HG03457 (cell line): Measurements from ENCODE around the gene ABHD10.

ENCODE experiments used
- ATAC-seq: cut with Tn5 transposase; IDR thresholded peaks from one replicate; pipeline ENCODE4 v1.9.1; 2021; ENCODE audit warnings: moderate number of reproducible peaks; ENCODE audit not compliant: unreplicated experiment

Gene ABHD10

DNA sequence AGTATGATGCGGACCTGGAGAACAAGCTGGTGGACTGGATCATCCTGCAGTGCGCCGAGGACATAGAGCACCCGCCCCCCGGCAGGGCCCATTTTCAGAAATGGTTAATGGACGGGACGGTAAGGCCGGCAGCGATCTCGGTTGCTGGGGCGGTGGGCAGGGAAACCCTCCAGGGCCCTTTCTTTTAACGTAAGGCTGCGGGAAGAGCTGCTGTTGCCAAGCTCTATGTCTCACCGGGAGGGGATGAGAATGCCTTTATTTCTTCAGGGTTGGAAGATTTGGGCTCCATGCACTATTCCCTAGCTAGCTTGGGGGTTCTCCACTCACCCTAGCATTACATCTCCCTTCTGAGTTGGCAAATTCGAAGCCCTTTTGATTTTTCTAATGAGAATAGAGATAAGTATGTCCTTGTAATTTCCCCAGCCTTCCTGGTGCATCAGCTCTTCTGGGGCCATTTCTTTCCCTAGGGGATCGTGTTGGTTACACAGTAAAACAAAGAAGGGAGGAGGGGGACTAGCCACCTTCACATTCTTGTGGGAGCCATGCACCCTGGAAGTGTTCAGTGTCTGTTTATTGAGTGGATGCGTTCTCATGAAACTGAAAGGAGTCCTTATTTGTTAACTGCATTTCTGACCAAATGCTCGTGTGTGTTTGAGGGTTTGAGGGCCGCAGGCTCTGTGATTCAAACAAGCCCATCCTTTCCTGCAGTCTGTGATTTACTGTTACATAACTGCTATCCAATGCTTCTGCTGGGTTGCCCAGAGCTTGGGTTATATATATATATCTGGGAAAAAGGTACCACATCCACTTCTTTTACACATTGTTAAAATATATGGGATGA is 20.9 kb downstream of the ABHD10 start:
- ATAC-seq: no peak

GRCh38 chr3:112000367-112000771 is 21.5 kb downstream of the ABHD10 start:
- ATAC-seq: no peak

DNA sequence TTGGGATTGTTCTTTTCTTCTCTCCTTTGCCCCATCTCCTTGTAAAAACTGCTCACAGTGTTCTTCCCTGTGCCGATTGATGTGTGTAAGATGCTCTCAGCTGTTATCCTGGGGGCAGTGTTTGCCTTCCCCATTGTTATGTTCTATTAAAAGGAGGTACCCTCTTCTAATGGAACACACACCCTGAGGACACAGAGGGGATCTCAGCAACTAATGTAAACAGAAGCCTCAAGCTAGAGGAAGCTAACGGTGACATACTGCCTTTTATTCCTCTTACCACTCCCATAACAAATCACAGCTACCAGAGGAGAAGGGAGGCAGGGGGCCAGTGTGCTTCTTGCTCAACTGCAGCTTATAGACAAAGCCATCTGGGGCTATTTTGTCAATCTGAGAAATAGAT is 22.1 kb downstream of the ABHD10 start:
- no peak for ATAC-seq

DNA sequence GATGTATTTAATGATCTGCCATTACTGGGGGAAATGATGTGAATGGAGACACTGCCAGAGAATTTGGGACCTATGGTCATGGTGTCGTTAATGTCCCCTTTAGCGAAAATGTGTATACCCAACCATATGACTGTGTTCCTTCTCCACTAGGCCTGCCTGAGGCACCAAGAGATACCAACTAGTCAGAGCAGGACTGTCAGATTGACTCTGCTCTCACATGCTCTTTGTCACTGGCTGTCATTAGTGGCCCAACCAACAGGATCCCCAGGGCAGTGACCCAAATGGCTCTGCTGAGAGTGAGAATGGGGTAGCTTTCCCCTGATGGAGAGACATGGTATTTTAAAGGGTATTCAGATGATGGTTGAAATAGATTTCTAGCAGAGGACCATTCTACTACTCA is 22.7 kb downstream of the ABHD10 start:
- no peak for ATAC-seq

DNA sequence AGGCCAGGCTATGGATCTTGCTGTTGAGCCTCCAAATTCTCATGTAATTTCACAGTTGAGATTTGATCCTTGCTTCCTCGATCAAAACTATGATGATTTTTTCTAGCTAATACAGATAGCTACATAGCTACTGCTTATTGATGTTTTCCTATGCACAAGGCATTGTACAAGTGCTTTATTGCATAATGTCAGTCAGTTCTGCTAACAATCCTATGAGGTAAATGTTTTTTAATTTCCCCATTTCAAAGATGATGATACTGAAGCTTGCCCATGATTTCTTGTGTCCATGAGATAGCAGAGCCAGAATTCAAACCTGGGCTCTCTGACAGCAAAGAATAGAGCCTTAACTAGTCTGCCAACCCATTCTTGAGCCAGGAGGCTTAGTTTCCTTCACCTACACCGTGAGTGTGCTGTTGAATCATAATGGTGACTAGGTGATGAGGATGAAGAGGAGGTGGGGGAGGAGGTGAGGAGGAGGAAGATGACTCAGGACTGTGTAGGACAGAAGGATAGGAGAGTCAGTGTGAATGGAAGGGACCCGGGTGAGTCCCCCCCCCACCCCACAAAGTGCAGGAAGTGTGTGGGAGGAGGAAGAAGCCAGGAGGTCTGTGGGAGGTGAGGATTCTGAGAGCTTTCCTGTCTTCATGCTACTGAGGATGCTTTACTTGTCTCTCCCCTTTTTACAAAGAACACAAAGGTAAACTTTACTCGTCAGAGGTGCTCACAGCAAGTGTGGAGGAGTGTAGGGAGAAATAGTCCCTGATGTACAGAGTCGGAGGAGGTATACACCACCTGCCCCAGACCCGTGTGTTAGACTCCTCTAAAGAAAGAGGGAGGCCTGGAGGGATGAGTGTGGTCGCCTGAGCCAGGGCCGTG is 23.5 kb downstream of the ABHD10 start:
- ATAC-seq: no peak

DNA sequence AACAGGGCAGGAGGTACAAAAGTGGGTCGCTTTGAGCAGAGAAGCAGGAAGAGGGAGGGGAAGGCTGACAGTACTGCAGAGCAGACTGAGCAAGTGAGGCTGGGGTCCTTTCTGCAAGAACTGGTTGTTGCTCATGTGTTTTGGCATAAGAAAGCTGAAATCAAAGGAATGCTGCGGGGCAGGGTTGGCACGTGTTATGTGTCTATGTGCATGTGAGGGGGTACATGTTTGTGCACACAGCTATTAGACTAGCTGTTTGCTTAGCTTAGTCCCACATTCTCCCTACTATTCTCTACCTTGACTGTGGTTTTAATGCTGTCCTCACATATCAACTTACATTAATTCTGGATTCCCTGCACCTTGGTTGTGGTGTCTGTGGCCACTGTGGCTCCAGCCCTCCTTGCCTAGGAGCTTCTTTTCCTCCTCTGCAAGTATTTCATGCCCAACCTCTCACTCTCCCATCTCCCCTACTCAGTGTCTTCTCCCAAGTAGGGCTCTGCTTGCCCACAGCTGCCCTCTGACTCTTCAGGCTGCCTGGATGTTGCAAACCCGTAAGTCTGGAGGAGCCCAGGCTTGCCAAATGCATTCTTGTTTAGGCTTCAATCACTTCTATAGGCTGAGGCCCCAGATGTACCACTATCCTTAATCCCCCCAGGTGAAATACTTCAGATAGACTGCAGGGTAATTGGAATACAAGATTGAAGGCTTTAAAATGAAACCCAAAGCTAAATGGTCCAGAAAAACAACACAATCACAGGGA is 24.7 kb downstream of the ABHD10 start:
- ATAC-seq: no peak

GRCh38 chr3:112004187-112004586 is 25.4 kb downstream of the ABHD10 start:
- ATAC-seq: no peak

DNA sequence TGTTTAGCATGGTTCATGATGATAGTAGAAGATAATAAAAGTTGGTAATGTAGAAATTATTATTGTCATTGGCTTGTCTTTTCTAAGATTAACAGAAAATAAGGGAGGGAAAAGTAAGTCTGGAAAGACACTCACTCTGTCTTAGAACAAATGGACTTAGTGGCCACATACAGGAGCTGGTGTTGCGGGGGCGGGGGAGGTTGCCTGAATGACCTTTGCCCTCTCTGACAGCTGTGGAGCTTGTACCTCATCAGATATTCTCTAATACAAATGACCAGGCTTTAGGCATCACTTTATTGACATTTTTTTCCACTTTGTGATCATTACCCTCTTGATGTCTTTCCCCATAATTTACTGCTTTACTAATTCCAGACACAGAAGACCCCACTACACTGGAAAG is 25.8 kb downstream of the ABHD10 start:
- ATAC-seq: no peak

GRCh38 chr3:112005091-112005672 is 26.4 kb downstream of the ABHD10 start:
- ATAC-seq: no peak

DNA sequence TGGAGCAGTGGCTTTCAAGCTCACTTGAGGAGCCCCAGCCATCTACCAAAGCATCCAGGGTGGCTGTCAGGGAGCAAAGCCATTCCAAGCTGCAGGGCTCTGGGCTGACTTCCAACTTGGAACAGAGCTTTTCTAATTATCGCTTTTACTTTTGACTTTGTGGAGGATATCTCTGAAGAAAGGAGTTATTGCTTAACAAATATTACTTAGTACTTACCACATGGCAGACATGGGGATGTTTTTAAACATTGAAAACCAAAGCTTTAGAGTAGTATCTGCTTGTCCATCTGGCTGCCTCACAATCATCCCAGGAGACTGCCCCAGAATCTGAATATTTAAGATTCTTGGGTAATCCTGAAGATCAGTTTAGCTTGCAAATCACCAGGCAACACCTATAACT is 28.8 kb downstream of the ABHD10 start:
- no peak for ATAC-seq

GRCh38 chr3:112009670-112010069 is 30.8 kb downstream of the ABHD10 start:
- ATAC-seq: no peak

DNA sequence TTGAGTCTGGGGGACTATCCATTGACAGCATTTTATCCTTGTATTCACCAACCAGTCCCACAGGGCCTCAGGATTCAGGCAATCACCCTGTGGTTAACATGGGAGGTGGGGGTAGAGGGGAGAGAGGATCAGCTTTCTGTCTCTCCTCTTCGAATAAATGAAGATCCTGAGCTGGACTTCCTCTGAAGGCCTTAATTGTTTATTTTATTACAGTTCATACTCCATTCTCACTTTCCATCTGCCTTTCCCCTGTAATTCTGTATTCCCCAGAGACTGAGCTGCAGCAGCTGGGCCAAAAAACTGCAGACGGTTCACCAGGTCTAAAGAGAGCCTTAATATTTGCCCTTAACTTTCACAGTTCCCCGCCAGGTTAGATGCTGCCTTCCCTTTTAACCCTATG is 31.8 kb downstream of the ABHD10 start:
- ATAC-seq: no peak

GRCh38 chr3:112011376-112011940 is 32.6 kb downstream of the ABHD10 start:
- no peak for ATAC-seq

- ATAC-seq: no peak
These were observed 33.6 kb downstream of the ABHD10 start for GRCh38 chr3:112012205-112012992.

DNA sequence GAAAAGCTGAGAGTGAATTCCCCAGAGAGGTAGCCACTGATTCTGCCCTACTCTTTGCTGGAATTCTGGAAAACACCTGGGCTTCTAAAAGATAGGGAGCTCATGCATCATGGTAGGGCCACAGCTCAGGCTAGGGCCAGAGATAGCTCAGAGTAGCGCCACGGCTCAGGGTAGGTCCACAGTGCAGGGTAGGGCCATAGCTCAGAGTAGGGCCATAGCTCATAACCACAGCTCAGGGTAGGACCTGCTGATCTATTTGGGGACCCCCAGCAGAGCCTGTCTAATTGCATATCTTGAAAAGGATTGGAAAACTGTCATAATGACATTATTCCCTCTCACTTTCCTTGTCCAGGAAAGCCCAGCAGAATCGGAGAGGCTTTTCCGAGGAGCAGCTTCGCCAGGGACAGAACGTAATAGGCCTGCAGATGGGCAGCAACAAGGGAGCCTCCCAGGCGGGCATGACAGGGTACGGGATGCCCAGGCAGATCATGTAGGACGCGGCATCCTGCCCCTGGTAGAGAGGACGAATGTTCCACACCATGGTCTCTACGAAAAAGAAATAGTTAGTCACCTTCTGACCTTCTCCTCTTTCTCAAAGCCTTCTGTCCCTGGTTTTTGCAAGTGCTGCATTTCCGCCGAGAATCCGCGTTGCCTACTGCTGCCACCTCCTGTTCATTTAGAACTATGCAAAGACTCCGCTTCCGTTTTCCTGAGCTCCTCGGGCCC is 34.4 kb downstream of the ABHD10 start:
- peak; percentile 77 for ATAC-seq

GRCh38 chr3:112013784-112014143 is 34.9 kb downstream of the ABHD10 start:
- ATAC-seq: peak; percentile 36

- no peak for ATAC-seq
These were observed 38.3 kb downstream of the ABHD10 start for GRCh38 chr3:112017091-112017490.

GRCh38 chr3:112018712-112019111 is 39.9 kb downstream of the ABHD10 start:
- ATAC-seq: no peak

DNA sequence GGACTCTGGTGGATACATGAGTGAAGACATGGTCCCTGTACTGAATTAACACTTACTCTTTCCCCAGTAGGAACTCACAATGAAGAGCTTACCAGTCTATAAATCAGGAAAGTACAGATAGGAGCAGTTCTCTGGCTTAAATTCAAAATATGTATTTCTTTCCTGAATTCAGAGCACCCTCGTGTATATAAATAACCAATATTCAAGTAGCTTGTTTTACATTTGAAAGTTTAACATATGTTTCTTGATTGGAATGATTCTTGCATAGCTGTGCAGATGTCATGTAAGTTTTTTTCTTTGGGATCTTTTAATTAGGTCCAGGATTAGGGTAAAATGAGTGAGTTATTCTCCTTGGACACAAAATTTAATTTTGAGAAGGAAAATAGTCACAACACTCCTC is 40.9 kb downstream of the ABHD10 start:
- no peak for ATAC-seq
